Fibroblast of the aortic adventitia (primary cell): Measurements from ENCODE around the gene HBA2. TPM values are rescaled to one million over a fixed set of nuclear protein-coding genes. Genes with fewer than 3 reads are reported as not detected.
"Not testable (repeated sequence)": the region's sequence is repeated elsewhere in the genome, so short reads cannot be mapped to it uniquely, and the experiment has no call there.

Experiments
- DNase-seq: peaks from one replicate; pipeline ENCODE4 v3.0.0-alpha.2; 2010; ENCODE audit warnings: low read depth
- H3K4me3 ChIP-seq: 2 replicates; pipeline ENCODE4 v1.5.1; 2011; ENCODE audit warnings: low read depth, mild to moderate bottlenecking, control low read depth, low read length, moderate library complexity
- CTCF ChIP-seq: IDR thresholded peaks from 2 replicates; pipeline ENCODE4 v1.5.1; 2011; ENCODE audit warnings: mild to moderate bottlenecking, low read length, control low read depth, inconsistent platforms; ENCODE audit not compliant: insufficient read depth
- total RNA-seq: library from RNA; depleted of rRNA; stranded (reverse); fragments of >200 nt; gene quantifications from 2 replicates; pipeline ENCODE4 v1.2.3, GENCODE V29; 2012; ENCODE audit warnings: low replicate concordance

HBA2 gene
- not detected in 2 replicates for total RNA-seq

DNA sequence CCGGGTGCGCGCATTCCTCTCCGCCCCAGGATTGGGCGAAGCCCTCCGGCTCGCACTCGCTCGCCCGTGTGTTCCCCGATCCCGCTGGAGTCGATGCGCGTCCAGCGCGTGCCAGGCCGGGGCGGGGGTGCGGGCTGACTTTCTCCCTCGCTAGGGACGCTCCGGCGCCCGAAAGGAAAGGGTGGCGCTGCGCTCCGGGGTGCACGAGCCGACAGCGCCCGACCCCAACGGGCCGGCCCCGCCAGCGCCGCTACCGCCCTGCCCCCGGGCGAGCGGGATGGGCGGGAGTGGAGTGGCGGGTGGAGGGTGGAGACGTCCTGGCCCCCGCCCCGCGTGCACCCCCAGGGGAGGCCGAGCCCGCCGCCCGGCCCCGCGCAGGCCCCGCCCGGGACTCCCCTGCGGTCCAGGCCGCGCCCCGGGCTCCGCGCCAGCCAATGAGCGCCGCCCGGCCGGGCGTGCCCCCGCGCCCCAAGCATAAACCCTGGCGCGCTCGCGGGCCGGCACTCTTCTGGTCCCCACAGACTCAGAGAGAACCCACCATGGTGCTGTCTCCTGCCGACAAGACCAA lies at the start of gene HBA2:
TSS of gene HBA2 (plus strand) at position 503 of the 568 bp plus-strand sequence. CDS start at position 540, 37 bp downstream.
- not testable (repeated sequence) for DNase-seq, H3K4me3 ChIP-seq

- not testable (repeated sequence) for H3K4me3 ChIP-seq, DNase-seq
Measured at GRCh38 chr16:123558-124350, 48.9 kb upstream of the HBA2 start.

GRCh38 chr16:125011-125410 lies 47.7 kb upstream of the HBA2 start:
- no peak for TF ChIP-seq CTCF
- H3K4me3 ChIP-seq: no peak overlapping the region
- no peak for DNase-seq

DNA sequence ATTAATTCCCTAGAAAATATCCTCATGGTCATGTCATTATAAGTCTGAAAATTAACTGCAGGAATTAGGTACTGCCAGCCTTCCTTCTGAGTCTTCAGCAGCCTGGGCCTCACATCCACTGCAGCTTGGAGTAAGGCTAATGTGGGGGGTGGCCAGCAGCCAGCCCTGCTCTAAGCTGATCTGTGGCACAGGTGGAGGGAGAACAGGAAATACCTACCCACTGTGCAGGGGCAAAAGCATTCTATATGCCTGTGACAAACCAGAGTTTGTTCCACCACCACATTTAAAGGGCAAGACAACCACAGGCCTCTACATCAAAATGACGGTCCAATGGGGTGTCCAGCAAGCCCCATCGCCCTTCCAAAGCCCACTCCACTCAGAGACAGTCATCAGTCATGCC lies 43.6 kb upstream of the HBA2 start:
- no peak for DNase-seq
- TF ChIP-seq CTCF: no peak
- no peak overlapping the region for H3K4me3 ChIP-seq

DNA sequence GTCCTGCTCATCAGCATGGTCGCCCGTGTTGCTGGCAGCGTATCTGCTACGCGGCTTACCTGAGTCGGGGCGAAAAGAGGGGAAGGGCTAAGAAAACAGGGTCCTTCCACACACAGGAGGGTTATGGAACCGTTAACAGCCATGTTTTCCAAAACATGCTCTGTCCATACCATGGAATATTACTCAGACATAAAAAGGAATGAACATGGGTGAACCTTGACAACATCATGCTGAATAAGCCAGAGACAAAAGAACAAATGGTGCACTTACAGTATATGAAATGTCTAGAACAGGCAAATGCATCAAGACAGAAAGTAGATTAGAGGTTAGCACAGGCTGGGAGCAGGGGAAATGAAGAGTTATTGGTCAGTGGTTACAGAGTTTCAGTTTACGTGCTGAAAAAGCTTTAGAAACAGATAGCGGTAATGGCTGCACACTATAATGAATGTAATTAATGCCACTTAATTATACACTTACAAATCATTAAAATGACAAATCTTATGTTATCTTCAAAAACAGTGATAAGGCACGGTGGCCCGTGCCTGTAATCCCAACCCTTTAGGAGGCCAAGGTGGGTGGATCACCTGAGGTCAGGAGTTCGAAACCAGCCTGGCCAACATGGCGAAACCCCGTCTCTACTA lies 42.0 kb upstream of the HBA2 start:
- no peak for DNase-seq
- no peak for TF ChIP-seq CTCF
- H3K4me3 ChIP-seq: no peak overlapping the region

DNA sequence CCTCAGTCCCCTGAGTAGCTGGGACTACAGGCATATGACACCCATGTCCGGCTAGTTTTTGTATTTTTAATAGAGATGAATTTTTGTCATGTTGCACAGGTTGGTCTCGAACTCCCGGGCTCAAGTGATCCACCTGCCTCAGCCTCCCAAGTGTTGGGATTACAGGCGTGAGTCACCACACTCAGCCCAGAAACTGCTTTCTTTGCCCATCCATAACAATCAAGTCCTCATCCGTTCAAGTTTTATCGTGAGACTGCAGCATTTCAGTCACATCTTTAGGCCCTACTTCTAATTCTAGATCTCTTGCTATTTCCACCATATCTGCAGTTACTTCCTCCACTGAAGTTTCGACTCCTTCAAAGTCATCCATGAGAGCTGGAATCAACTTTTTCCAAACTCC lies 40.6 kb upstream of the HBA2 start:
- no peak for TF ChIP-seq CTCF
- DNase-seq: no peak
- H3K4me3 ChIP-seq: no peak overlapping the region

DNA sequence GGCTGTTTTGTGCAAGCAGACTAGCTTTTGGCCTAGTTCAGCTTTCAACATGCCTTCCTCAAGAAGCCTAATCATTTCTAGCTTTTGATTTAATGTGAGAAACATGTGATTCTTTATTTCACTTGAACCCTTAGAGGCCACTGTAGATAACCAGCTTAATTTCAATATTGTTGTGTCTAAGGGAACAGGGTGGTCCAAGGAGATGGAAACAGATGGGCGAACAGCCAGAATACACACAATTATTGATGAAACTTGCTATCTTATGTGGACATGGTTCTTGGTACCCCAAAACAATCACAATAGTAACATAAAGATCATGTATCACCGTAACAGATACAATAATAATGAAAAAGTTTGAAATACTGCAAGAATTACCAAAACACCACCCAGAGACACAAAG lies 39.0 kb upstream of the HBA2 start:
- TF ChIP-seq CTCF: no peak
- no peak overlapping the region for H3K4me3 ChIP-seq
- DNase-seq: no peak

DNA sequence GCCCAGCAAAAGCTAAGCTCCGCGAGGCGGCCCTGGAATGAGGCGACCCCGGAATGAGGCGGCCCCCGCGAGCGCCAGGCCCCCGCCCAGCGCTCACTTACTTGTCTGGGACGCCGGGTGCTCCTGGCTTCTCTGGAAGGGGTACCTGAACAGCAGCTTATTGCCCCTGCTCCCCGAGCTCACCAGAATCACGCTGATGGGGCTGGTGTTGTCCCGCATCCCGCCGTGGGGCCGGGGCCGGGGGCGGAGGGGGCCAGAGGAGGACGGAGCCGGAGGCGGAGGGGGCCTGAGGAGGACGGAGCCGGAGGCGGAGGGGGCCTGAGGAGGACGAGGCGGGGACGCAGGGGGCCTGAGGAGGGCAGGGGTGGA lies 34.6 kb upstream of the HBA2 start:
- H3K4me3 ChIP-seq: peak overlapping the region; percentile 76
- no peak for TF ChIP-seq CTCF
- no peak for DNase-seq
